Hindlimb muscle (tissue), 1 donor: ENCODE data around the gene BCAS2. TPM values are rescaled to one million over a fixed set of nuclear protein-coding genes. Genes with fewer than 3 reads are reported as not detected.

Source experiments
- DNase-seq: peaks from one replicate; pipeline ENCODE4 v3.0.0-alpha.2; 2013
- polyA plus RNA-seq: library from polyadenylated mRNA; unstranded; fragments of 120-200 nt; gene quantifications from one replicate; pipeline ENCODE4 v1.2.1, GENCODE V29; 2013; ENCODE audit not compliant: insufficient read length

Gene BCAS2
- polyA plus RNA-seq, 1 donor: 22.7 TPM

DNA sequence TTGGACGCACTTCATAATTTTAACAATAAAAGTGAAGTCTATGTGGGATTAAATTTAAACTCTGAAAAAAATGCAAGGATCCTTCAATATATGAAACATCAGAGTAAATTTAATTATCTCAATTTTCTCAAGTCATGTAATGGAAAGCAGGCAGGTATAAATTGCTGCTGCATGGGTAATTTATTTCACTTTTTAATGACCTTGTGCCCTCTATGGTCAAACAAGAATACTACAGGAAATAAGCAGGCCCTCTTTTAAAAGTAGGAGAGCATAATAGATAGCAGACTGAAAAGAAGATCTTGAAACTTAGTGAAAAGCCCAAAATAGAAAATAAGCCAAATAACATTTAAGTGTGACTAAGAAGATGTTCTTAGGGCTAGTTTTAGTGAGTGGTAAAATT is 22.9 kb downstream of the BCAS2 start:
- no peak for DNase-seq

DNA sequence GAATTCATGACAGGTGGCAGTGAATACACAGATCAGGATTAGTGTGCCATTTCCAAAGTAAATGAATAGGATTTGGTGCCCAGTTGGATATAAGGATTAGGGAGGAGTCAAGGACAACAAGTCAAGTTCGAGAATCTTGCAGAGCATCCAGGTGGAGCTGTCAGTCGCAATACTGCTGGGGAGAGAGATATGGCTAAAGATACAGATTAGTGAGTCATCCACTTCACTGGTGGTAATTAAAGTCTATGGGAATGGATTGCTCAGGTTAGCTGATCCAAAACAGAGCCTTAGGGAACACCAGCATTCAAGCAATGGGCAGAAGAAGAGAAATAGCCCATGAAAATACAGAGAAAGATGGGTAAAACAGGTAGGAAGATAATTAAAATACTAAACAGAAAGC is 26.8 kb downstream of the BCAS2 start:
- DNase-seq: no peak

DNA sequence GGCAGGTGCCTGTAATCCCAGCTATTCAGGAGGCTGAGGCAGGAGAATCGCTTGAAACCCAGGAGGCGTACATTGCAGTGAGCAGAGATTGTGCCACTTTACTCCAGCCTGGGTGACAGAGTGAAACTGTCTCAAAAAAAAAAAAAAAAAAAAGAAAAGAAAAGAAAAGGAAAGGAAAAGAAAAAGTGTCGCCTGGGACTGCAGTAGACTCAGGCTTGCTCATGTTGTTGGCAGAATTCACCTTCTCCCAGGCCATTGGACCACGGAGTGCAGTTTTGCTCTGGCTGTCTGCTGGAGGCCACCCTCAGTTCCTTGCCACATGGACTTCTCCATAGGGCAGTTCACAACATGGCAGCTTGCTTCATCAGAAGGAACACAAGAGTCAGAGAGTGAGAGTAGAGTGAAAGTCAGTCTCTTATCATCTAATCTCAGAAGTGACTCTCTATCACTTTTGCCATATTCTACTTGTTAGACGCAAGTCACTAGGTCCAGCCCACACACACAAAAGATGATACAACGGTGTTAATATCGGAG is 29.2 kb downstream of the BCAS2 start:
- no peak for DNase-seq

DNA sequence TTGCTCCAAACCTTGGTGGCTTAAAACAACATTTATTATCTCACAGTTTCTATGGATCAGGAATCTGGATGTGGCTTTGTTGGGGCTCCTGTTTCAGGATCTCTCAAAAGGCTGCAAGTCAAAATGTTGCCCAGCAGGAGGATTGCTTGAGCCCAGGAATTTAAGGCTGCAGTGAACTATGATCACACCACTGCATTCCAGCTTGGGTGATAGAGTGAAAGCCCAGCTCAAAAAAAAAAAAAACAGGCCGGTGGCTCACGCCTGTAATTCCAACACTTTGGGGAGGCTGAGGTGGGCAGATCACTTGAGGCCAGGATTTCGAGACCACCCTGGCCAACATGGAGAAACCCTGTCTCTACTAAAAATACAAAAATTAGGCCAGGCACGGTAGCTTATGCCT is 30.0 kb downstream of the BCAS2 start:
- DNase-seq: no peak

DNA sequence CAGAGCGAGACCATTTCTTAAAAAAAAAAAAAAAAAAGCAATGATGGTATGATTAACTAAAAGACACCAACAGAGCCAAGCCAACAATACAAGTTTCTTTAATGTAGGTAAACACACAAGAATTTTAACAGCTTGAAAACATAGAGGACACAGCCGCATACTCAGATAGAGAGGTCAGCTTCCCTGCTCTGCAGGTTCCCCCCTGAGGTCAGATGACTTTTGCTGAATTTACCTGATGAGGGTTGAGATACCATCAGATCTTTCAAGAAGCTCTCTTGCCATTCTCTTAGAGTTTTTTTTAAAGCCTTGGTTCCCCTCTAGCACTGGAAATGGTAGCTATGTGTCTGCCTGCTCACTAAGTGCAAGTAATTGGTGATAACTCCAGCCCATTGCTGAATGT is 31.1 kb downstream of the BCAS2 start:
- no peak for DNase-seq

DNA sequence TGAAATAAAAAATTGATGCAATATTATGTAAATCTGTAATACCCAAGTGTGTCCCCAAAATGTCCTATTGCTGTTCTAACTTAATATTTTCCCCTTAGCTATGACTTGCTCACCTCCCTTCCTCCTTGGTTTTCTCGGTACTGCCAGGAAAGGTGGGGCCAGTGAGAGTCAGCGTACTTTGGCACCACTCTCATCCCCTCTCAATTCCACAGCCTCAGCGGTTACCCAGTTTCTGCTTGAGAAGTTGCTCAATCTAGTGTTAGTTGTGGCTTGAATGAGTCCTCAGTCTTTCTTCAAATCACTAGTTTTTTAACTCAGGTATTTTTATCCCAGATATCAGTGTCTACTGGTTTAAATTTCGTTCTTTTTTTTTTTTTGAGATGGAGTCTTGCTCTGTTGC is 32.3 kb downstream of the BCAS2 start:
- DNase-seq: no peak

DNA sequence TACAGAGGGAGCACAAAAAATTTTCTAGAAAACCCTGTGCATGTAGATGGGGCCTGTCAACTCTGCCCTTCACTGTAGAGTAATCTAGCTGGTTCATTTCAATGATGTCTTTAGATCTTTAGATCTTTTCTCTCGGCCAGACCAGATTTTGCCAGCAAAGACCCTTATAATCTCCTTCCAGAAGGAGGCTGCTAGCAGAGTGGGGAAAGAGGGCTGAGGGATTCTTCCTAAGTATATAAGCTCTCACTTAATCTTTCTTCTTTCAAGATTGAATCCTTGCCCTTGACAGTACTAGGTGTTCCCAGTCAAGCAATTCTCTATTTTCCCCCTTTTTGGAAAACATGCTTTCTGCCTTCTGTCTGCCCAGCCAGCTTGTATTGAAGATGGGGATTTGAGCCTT is 34.3 kb downstream of the BCAS2 start:
- DNase-seq: no peak

DNA sequence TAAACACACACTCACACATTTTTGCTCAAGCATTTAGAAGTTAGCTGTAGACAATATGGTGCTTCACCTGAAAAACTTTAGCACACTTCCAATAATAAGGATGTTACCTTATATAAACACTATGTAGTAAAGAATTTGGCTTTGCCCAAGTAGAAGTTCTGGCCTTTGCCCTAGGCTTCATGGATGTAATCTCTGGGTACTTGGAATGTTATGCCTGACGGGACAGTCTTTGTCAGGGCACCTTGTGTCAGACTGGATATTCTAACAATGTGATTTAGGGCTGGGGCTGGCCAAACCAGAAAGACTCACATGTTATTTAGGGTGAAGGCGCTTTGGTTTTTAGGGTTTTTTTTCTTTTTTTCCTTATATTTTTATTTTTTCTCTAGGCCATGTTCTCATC is 35.6 kb downstream of the BCAS2 start:
- DNase-seq: no peak

DNA sequence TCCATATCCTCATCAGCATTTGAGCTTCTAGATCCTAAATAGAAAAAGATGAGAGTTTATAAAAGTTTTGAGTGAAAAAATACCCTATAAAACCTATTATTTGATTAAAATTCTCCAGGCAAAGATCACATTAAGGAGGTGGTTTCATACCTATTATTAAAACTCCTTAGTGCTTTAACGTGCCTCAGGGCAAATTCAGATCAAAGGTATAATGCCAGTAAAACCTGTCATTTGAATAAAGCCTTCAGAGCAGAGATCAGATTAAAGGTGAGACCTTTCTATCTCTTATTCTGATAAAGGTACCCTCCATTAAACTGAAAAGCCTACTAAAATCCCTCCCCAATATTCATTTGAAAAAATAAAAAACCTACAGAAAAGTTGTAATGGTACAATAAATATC is 36.1 kb downstream of the BCAS2 start:
- DNase-seq: no peak

DNA sequence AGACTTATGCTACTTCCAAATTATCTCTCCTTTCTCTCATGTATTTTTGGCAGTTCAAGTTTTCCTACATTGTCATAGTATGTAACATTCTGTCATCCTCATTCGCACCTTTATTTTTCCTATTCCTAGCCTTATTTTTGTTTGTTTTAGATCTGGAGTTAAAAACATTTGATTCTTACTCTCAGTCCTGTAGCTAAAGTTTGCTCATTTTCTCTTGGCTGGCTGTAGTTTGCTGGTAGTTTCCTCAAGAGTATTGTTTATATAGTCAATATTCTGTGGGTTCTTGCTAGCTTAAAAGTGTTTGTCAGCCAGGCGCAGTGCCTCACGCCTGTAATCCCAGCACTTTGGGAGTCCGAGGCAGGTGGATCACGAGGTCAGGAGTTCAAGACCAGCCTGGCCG is 40.6 kb downstream of the BCAS2 start:
- DNase-seq: no peak

DNA sequence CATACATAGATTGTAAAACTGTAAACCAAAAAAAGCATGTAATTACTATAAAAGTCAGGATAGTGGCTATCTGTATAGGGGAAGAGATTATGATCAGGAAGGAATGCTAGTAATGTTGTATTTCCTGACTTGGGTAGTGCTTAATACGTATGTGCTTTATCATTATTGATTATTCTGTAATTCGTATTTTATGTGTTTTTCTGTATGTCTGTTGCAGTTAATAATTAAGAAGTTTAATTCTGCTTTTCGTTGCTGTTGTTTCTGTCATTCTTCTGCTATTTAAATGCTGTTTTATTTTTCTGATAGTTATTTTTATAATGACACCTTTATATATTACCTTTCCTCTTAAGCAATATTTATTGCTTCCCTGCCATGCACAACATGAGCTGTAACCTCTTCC is 41.1 kb downstream of the BCAS2 start:
- DNase-seq: no peak

DNA sequence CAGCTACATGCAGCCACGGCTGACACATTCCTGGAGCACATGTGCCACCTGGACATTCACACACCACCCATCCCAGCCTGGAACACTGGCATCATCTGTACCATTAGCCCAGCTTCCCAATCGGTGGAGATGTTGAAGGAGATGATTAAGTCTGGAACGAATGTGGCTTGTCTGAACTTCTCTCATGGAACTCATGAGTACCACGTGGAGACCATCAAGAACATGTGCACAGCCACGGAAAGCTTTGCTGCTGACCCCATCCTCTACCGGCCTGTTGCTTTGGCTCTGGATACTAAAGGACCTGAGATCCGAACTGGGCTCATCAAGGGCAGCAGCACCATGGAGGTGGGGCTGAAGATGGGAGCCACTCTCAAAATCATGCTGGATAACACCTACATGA is 45.4 kb downstream of the BCAS2 start:
- DNase-seq: no peak

DNA sequence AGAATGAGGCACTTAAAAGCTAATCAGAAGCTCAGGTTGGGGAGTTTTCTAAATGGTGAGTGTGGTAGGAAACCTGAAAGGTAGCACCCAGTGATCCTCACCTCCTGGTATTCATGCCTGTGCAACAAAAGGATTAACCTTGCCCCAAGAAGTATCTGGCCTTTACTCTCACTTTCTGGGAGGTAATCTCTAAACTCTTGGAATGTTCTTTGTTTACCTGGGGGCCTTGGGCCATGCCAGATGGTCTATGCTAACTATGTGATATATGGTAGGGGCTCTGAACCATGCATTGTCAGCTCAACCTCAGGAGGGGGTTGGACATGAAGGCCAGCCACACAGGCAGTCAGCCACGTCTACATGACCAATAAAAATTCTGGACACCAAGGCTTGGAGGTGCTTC is 46.0 kb downstream of the BCAS2 start:
- DNase-seq: no peak

DNA sequence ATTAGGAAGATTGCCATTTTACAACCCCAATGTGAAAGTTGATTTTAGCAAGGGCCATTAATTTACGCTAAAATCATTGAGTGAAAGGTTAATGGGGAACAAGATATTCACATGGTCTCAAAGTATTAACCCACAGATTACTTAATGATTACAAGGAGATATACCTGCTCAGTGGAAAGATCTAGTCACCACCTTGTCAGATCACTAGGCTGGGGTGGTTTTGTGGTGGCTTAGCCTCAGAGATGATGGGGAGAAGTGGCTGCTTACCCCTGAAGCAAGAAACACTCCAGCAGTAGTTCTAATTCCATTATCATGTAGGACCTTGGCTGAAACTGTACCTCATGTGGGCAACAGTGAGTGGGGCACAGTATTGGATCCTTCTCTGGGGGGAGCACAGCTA is 50.3 kb downstream of the BCAS2 start:
- DNase-seq: no peak

DNA sequence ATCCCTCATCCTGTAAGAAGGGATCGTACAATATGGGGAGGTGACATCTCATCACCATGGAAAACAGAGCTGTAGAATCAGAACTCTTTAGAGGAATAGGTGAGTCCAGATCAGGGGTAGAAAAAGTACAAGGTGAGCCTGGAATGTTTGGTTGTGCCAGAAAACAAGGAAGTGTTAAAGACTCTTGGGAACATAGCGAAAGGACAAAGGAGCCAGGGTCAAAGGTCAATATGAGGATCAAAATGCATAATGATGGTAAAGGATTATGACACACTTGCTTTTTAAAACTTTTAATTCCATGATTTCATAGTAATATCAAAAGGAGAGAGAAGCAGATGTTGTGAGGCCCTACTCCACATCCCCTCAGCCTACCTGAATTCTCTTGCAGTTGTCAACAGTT is 51.2 kb downstream of the BCAS2 start:
- DNase-seq: no peak

DNA sequence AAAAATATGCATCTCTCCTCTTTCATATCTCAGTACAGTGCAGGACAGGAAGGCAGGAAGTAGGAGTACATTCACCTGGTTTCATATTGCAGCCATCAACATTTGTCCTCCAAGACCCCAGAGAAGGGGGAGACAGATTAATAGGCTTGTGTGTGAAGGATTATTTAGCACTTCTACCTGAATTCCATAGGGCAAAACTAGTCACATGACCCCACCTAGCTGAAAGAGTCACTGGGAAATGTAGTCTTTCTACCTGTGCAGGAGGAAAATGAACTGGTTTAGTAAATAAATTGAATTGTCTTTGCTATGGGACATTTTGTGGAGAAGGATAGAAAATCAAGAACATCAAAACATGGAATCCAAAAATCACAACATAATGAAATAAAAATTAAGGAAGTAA is 56.5 kb downstream of the BCAS2 start:
- DNase-seq: no peak

DNA sequence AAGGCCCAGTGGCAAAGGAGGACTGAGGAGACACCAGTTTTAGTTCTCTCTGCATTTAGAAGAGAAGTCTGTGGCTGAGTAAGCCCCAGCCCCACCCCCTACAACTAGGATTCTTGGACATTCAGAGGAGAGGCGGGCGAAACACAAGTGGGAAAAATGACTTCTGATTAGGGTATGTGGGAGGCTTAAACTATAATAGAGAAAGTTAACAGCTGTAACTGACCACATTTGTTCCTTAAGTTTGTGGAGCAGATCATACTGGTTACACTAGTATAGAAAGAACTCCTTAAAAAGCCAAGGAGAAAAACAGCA is 59.2 kb downstream of the BCAS2 start:
- DNase-seq: no peak

DNA sequence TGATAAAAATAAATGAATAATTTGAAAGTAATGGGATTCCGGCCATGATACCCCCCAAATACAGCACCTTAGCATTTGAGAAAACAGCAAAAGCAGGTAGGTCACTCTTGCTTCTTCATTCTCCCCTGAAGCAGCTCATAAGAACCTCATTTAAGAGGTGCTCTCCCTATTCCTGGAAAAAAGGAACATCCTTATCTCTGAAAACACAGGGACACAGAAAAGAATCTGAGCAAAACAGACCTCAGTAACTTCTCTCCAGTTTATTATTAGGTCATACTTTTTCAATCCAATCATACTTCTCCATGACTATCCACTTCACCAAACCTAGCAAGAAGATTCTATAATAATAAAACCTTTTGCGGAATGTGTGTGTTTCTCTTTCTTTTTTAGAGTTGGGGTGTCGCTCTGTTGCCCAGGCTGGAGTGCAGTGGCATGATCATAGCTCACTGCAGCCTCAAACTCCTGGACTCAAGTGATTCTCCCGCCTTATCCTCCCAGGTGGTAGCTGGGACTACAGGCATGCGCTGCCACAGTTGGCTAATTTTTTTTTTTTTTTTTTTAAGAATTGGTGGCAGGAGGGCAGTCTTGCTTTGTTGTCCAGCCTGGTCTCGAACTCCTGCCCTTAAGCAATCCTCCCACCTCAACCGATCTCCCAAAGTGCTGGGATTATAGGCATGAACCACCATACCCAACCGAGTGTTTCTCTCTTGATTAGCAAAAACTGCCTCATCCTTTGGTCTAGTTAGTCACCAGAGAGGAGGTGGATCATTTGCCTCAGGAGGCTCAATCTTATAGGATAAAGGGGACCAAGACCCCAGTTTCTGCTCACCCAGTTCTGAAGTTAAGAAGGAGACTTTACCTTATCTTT is 59.8 kb downstream of the BCAS2 start:
- no peak for DNase-seq

Other genes starting within 250 kb of the BCAS2 start
- gene TRIM33, start 70.4 kb downstream of the BCAS2 start, polyA plus RNA-seq: 19.3 TPM
- gene DENND2C, start 88.4 kb upstream of the BCAS2 start, polyA plus RNA-seq: 10.1 TPM
- gene AMPD1, start 113.9 kb upstream of the BCAS2 start, polyA plus RNA-seq: 142 TPM
- 46.5 TPM for gene NRAS, start 135.2 kb upstream of the BCAS2 start, polyA plus RNA-seq
- 432 TPM for gene CSDE1, start 176.4 kb upstream of the BCAS2 start, polyA plus RNA-seq
- gene SIKE1, start 199.1 kb upstream of the BCAS2 start, polyA plus RNA-seq: 25.3 TPM